ENCODE results near the gene IDE. TPM values are rescaled to one million over a fixed set of nuclear protein-coding genes. Genes with fewer than 3 reads are reported as not detected.
A peak's percentile ranks its signal among the peaks of the same experiment; 100 is the strongest.

Gene IDE
- total and polyA plus RNA-seq, 2 of the 4 experiments (the other 2 are of a cell fraction), result 9.3 to 27.4 TPM

- ATAC-seq (ENCODE audit: low read depth) (no peak), DNase-seq (no peak)
- Histone ChIP-seq H4K91ac (ENCODE audit: insufficient read depth, low read depth, low read length) (no peak overlapping the region), H3K4me1 (ENCODE audit: control insufficient read depth, insufficient read depth, low read length) (no peaks in the 10 kb centered on the region), H3K36me3 (ENCODE audit: control insufficient read depth, insufficient read depth, low read length) (peaks cover 17% of the 10 kb centered on the region), H2BK5ac (ENCODE audit: low read depth, low read length, poor library complexity, severe bottlenecking) (no peak overlapping the region), H3K9me3 (ENCODE audit: control insufficient read depth, insufficient read depth, low read length) (no peaks in the 10 kb centered on the region), H3K56ac (ENCODE audit: extremely low read depth, insufficient read depth, low read length) (no peak overlapping the region), H3K18ac (ENCODE audit: low read depth, low read length) (no peak overlapping the region), H2BK20ac (ENCODE audit: low read depth, low read length) (no peak overlapping the region), H3K9ac (ENCODE audit: low read depth, low read length) (no peak overlapping the region), H3K4me2 (ENCODE audit: low read depth, low read length) (no peak overlapping the region), H3K4me3 (ENCODE audit: insufficient read depth, low read depth, low read length) (no peak overlapping the region), H4K5ac (ENCODE audit: low read depth, low read length) (no peak overlapping the region), H2BK120ac (ENCODE audit: low read depth, low read length) (no peak overlapping the region), H3K27me3 (ENCODE audit: control insufficient read depth, insufficient read depth, low read length) (no peaks in the 10 kb centered on the region), H3K23ac (ENCODE audit: low read depth, low read length) (no peak overlapping the region), H2AK9ac (replicated peaks; ENCODE audit: low read depth, low read length, poor library complexity) (no peak overlapping the region), H3K27ac (ENCODE audit: insufficient read depth, low read length) (no peak overlapping the region), H2BK15ac (ENCODE audit: low read depth, low read length) (no peak overlapping the region), H3K79me1 (ENCODE audit: low read depth in 1 of 2, low read length in 2 of 2) (no peaks in the 10 kb centered on the region; a peak in 1 of 4 replicates), H4K8ac (ENCODE audit: low read depth in 2 of 2, low read length in 2 of 2) (no peak overlapping the region), H2AFZ (replicated peaks; ENCODE audit: low read length, poor library complexity) (no peak overlapping the region), H4K20me1 (ENCODE audit: insufficient read depth, low read length) (no peaks in the 10 kb centered on the region), H2AK5ac (ENCODE audit: low read depth, low read length) (no peak overlapping the region), H3K4ac (ENCODE audit: low read depth, low read length) (no peak overlapping the region), H3K9me1 (ENCODE audit: insufficient read depth, low read length) (no peaks in the 10 kb centered on the region; the same call in 1 of the 2 replicates), H3K14ac (replicated peaks; ENCODE audit: low read depth, low read length) (no peak overlapping the region)
- ChIA-PET POLR2A (ENCODE audit: unreplicated experiment) (no interaction called here), CTCF (interaction anchor here (1.7 kb wide), 1 partner anchor 8 kb away, joined by 4 read pairs; no protein-coding TSS in a partner anchor)
- in situ Hi-C loops (cut with MboI; ENCODE audit: low sequenced_read_pairs) (no loop called here), intact Hi-C loops (cut with micrococcal nuclease) (no loop called here), dilution Hi-C loops (cut with HindIII; ENCODE audit: low sequenced_read_pairs, unreplicated experiment) (no loop called here)
- WGBS, 2 experiments (ENCODE audit: extremely low coverage in 2 of 2, insufficient read length in 1 of 2), result no CpG with 5 or more reads among the region's 2 CpGs
- TF ChIP-seq MAFK (IDR thresholded peaks at IDR 0.05; ENCODE audit: low read depth, low read length) (peak; percentile 42; the same call in 1 of the 2 replicates), NFE2L2 (IDR thresholded peaks at IDR 0.05; ENCODE audit: low read depth, low read length) (peak; percentile 61), SMC3 (IDR thresholded peaks at IDR 0.05; ENCODE audit: low read depth, low read length) (no peak)
- no TSS peak for BruUV-seq (replicated peaks)
Observed at GRCh38 chr10:92508866-92509265, 65.0 kb downstream of the IDE start.
